ENCODE measurements around the gene GALNT15. TPM values are rescaled to one million over a fixed set of nuclear protein-coding genes. Genes with fewer than 3 reads are reported as not detected.
A peak's percentile ranks its signal among the peaks of the same experiment; 100 is the strongest.

Gene GALNT15
- total RNA-seq, 2 experiments from 2014 or later, result not detected

DNA sequence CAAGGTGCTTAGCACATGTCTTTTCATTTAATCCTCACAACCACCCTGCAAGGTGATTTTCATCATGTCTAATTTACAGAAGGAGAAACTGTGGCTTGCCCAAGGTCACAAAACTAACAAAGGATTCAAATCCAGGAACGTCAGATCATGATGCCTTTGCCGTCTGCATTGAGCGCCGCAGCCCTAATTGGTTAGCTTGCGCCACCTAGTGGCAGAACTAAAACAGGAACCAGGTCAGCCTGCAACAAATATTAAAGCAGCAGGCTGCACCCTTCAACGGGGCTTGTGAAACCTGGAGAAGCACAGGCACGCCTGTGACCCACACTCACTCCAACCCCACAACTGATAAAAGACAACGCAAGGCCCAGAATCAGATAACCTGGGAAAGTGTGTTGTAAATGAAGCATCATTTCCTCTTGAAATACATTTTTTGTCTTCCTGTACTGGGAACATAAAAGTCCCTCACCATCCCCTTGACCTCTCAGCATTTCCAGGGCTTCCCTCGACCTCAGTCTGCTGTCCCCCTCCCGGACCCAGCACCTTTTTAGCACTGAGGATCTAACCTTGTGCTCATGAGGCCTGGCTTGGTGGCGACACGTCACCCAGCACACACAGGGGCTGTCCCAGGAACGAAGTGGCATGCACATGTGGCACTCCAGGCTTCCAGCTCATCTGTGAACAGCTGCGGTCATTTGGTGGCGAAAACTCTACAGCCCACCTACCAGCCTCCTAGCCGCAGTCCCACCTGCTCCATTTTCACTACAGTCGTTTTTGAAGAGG lies 73.0 kb downstream of the GALNT15 start:
- Mint-ChIP-seq H3K4me1 (peaks cover 17% of the 10 kb centered on the region), H3K4me3 (no peak overlapping the region), H3K27ac (no peak overlapping the region), H3K36me3 (ENCODE audit: low read depth) (no peaks in the 10 kb centered on the region), H3K27me3 (no peaks in the 10 kb centered on the region), H3K9me3 (ENCODE audit: low read depth) (no peaks in the 10 kb centered on the region)
- ATAC-seq (peak; percentile 83), DNase-seq (peak; percentile 88)
- intact Hi-C loops (cut with DNase I, micrococcal nuclease), result loop anchor here (1.0 to 5.0 kb wide), 8 partner anchors 69 to 1045 kb away; no protein-coding TSS in a partner anchor
- ChIA-PET CTCF (interaction anchor here (0.7 to 4.2 kb wide), 19 partner anchors 10 to 427 kb away, joined by 3 to 32 read pairs (median 4); partner anchors contain the start of genes DPH3 and OXNAD1), POLR2A (no interaction called here)

DNA sequence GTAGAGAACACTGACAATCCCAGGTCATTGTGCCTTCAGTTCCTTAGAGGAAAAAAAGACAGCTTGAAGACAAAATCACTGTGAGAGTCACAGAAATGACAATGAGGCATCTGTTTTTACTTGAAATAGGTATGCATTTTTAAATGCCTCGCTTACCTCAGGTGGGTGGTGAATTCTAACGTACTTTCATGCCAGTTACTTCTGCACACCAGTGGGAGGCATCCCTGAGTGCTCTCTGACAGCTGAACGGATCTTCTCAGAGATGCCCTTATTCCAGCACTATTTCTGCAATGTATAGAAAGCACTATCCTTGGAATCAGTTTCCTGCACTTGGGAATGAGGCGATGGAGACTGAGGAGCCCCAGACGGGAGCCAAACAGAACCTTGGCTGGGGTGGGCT lies 74.1 kb downstream of the GALNT15 start:
- ChIA-PET CTCF (interaction anchor here (0.7 to 4.2 kb wide), 20 partner anchors 9 to 337 kb away, joined by 3 to 32 read pairs (median 4); no protein-coding TSS in a partner anchor), POLR2A (no interaction called here)
- Mint-ChIP-seq H3K27me3 (no peaks in the 10 kb centered on the region), H3K9me3 (ENCODE audit: low read depth) (no peaks in the 10 kb centered on the region), H3K4me1 (peaks cover 14% of the 10 kb centered on the region), H3K4me3 (no peak overlapping the region), H3K36me3 (ENCODE audit: low read depth) (no peaks in the 10 kb centered on the region), H3K27ac (no peak overlapping the region)
- no peak for DNase-seq
- no peak for ATAC-seq
- intact Hi-C loops (cut with DNase I, micrococcal nuclease), result loop anchor here (2.0 to 5.0 kb wide), 2 partner anchors 616 to 618 kb away; no protein-coding TSS in a partner anchor

DNA sequence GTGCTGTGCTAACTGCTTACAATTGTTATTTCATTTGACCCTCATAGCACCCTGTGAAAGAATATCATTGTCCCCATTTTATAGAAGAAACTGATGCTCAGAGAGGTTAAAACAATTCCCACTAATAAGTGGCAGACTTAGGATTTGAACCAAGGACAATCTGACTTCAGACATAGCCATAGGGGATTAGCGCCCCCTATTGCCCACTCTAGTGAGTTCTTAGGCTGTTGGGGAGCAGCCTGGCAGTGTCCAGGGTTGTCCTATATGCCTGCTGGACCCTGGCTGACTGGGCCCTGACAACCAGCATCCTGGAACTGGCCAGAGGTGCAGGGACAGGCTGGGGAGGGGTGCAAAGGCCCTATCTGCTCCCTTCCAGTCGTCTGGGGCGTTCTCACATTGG lies 74.9 kb downstream of the GALNT15 start:
- intact Hi-C loops (cut with DNase I, micrococcal nuclease), result loop anchor here (2.0 to 5.0 kb wide), 2 partner anchors 617 to 619 kb away; no protein-coding TSS in a partner anchor

DNA sequence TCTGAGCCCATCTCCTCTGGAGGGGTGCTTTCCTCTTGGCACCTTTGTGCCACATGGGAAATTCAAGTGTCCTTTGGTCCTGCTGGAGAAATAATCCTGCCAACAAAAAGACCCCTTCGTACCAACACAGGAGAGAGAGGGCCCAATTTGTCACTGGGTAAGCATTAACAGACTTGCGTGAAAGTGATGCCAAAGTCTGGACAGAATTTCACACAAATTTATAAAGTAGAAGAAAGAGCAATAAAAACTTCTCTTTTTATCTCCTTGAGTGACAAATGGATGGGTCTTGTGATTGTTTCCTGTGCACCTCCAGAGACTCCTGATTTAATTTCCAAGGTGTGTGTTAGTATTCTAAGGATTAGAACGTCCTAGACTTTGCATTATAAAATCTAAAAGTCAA lies 75.4 kb downstream of the GALNT15 start:
- CTCF ChIA-PET, result no interaction called here
- Mint-ChIP-seq H3K4me3 (no peak overlapping the region), H3K27ac (no peak overlapping the region), H3K27me3 (no peaks in the 10 kb centered on the region), H3K9me3 (ENCODE audit: low read depth) (no peaks in the 10 kb centered on the region), H3K36me3 (ENCODE audit: low read depth) (no peaks in the 10 kb centered on the region), H3K4me1 (peaks cover 10% of the 10 kb centered on the region)
- intact Hi-C loops (cut with DNase I, micrococcal nuclease), result loop anchor here (2.0 to 5.0 kb wide), 2 partner anchors 618 to 619 kb away; no protein-coding TSS in a partner anchor
- no peak for ATAC-seq
- POLR2A ChIA-PET, result no interaction called here
- no peak for DNase-seq

More for the DNA sequence above, 74.9 kb downstream of the GALNT15 start:
- ChIA-PET CTCF (interaction anchor here (1.0 to 4.2 kb wide), 2 partner anchors 201 to 203 kb away, joined by 4 to 32 read pairs; no protein-coding TSS in a partner anchor), POLR2A (no interaction called here)
- no peaks in the 10 kb centered on the region for H3K36me3 Mint-ChIP-seq (ENCODE audit: low read depth)
- H3K27me3 Mint-ChIP-seq, result no peaks in the 10 kb centered on the region
- peak; percentile 62 for DNase-seq
- no peak for ATAC-seq
- H3K4me1 Mint-ChIP-seq, result peaks cover 8% of the 10 kb centered on the region
- no peak overlapping the region for H3K27ac Mint-ChIP-seq
- no peak overlapping the region for H3K4me3 Mint-ChIP-seq
- no peaks in the 10 kb centered on the region for H3K9me3 Mint-ChIP-seq (ENCODE audit: low read depth)

DNA sequence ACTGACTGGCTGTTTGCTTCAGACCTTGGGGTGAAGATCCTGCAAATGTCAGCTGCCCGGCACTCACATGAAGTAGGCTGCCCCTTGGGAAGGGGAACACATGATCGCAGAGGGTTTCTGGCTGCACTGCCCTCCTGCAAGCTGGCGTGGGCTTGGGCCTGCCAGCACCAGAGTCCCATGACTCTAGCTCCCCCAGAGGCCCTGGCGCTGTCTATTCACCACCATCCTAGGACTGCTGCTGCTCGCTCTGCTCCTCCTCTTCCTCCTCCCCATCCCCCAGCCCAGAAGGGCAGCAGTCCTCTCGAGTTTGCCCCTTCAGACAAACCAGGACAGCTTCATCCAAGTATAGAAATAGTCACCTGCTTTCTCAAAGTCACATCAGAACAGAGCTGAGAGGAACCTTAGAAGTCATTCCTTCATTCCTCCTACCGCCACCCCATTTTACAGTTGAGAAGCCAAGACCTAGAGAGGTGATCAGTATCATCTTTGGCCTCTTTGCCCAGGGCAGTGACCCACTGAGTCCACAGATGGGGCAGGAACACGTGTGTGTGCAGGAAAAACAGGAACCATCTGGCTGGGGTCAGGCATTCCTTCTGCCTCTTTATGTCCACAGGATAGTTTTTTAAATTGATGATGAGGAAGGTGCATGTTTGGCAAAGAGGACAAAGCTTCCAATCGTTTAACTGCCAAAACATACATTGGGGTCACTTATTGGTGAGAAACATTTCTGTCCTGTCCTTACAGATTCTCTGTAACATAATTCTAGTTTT lies 77.0 kb downstream of the GALNT15 start:
- intact Hi-C loops (cut with DNase I, micrococcal nuclease), result no loop called here
- Mint-ChIP-seq H3K9me3 (ENCODE audit: low read depth) (no peaks in the 10 kb centered on the region), H3K4me3 (no peak overlapping the region), H3K27me3 (no peaks in the 10 kb centered on the region), H3K36me3 (ENCODE audit: low read depth) (no peaks in the 10 kb centered on the region), H3K4me1 (peaks cover 14% of the 10 kb centered on the region), H3K27ac (no peak overlapping the region)
- ATAC-seq (no peak), DNase-seq (no peak)
- ChIA-PET CTCF (interaction anchor here (0.6 to 1.0 kb wide), 4 partner anchors 13 to 593 kb away, joined by 3 read pairs; no protein-coding TSS in a partner anchor), POLR2A (no interaction called here)

DNA sequence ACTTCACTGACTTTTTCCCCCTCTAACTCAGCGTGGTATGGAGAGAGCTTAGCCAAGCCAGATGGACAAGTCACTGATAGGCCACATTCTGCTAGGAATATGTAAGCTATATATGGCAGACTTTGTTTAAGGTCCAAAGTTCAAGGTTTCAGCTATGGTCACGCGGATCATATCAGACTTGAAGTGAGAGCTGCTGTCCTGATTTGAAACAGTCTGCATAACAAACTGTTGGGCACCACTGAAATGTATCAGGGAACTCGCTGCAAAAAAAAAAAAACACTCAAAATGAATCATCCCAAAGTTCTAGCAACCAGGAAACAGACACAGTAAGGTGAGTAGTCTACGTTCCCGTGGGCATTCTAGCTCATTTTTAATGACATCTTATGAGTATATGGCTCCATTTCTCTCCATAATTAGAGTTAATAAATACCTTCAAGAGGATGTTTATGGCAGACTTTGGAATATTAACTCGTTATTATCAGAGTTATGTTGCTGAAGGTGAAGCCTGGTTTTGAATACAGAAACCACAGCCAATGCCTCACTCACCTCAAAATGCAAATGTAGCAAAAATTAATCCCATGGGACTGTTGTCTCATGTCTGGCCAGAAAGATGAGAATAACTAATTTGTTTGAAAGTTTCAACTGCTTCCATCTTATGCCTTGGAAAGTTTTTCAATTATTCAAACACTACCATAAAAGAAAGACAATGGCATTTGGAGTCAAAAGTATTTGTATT lies 77.9 kb downstream of the GALNT15 start:
- ChIA-PET CTCF (interaction anchor here (0.7 to 1.6 kb wide), 3 partner anchors 12 to 394 kb away, joined by 3 to 5 read pairs (median 3); no protein-coding TSS in a partner anchor), POLR2A (no interaction called here)
- ATAC-seq (no peak), DNase-seq (no peak)
- Mint-ChIP-seq H3K4me3 (no peak overlapping the region), H3K27ac (no peak overlapping the region), H3K4me1 (peaks cover 9% of the 10 kb centered on the region), H3K27me3 (no peaks in the 10 kb centered on the region), H3K9me3 (ENCODE audit: low read depth) (no peaks in the 10 kb centered on the region), H3K36me3 (ENCODE audit: low read depth) (no peaks in the 10 kb centered on the region)
- intact Hi-C loops (cut with DNase I, micrococcal nuclease), result no loop called here

DNA sequence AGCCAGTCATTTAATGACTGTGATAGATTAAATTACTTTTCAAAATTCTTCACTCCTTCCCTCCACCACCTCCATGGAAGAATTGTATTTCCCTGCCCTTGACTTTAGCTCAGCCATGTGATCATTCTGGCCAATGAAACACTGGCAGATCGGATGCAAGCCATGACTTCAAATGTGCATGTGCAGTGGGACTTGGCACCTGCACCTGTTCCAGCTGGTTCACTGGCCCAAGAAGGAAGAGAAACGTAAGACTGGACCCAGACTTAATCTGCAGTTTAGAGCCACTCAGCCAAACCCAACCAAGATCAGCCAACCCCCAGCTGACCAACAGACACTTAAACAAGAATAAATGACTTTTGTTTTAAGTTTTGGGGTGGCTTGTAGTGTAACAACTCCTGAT lies 78.5 kb downstream of the GALNT15 start:
- Mint-ChIP-seq H3K4me3 (no peak overlapping the region), H3K27me3 (no peaks in the 10 kb centered on the region), H3K4me1 (peaks cover 6% of the 10 kb centered on the region), H3K9me3 (ENCODE audit: low read depth) (no peaks in the 10 kb centered on the region), H3K27ac (no peak overlapping the region), H3K36me3 (ENCODE audit: low read depth) (no peaks in the 10 kb centered on the region)
- POLR2A ChIA-PET, result no interaction called here
- ATAC-seq (no peak), DNase-seq (no peak)
- intact Hi-C loops (cut with DNase I, micrococcal nuclease), result no loop called here
- CTCF ChIA-PET, result interaction anchor here (0.6 to 1.6 kb wide), 5 partner anchors 11 to 393 kb away, joined by 3 to 5 read pairs (median 3); no protein-coding TSS in a partner anchor

DNA sequence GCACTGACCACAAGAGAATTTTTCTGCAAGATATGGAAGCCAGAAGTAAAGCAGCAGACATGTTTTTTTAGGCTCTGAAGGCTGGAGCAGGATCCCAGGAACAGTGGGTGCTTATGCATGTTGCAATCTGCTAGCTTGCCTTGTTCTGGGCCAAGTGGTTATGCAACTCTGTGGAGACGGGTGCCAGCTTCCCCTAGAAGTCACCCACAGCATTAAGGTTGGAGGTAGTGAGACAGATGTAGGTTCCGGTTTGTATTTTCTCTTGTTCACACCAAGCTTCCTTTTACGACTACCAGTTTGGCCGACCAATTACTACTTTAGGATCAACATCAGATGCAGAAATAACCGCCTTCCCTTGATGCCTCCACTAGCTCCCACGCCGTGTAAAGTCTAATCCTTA lies 79.1 kb downstream of the GALNT15 start:
- DNase-seq, result no peak
- ATAC-seq, result no peak
- no peak overlapping the region for H3K27ac Mint-ChIP-seq
- no peaks in the 10 kb centered on the region for H3K9me3 Mint-ChIP-seq (ENCODE audit: low read depth)
- POLR2A ChIA-PET, result interaction anchor here (1.0 kb wide), 1 partner anchor 11 kb away, joined by 4 read pairs; the partner anchor contains the start of genes DPH3 and OXNAD1
- H3K27me3 Mint-ChIP-seq, result no peaks in the 10 kb centered on the region
- CTCF ChIA-PET, result interaction anchor here (0.6 to 1.6 kb wide), 5 partner anchors 10 to 207 kb away, joined by 3 to 5 read pairs (median 3); no protein-coding TSS in a partner anchor
- intact Hi-C loops (cut with DNase I, micrococcal nuclease), result no loop called here
- no peak overlapping the region for H3K4me3 Mint-ChIP-seq
- H3K36me3 Mint-ChIP-seq (ENCODE audit: low read depth), result no peaks in the 10 kb centered on the region
- peaks cover 6% of the 10 kb centered on the region for H3K4me1 Mint-ChIP-seq

DNA sequence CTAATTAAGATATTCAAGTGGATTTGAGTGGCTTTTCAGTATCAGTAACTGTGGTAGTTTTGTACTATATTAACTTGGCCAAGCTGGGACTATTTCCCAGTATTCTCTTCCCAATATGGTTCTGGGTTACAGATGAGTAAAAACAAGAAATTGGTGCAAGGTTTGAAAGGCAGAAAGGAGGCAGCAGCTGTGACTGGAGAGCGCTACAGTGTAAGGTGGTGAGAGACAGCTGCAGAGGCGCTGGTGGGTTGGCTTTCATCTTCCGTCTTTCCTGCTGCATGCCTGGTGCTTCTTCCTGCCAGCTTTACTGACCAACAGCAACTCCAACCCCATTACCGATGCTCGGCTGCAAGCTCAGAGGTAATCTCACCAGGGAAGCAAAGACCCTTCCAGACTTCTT lies 80.4 kb downstream of the GALNT15 start:
- ChIA-PET CTCF (interaction anchor here (0.6 to 0.9 kb wide), 2 partner anchors 9 to 521 kb away, joined by 3 to 4 read pairs; no protein-coding TSS in a partner anchor), POLR2A (no interaction called here)
- H3K36me3 Mint-ChIP-seq (ENCODE audit: low read depth), result peaks cover 6% of the 10 kb centered on the region
- DNase-seq, result peak; percentile 17
- peak overlapping the region; percentile 20 for H3K27ac Mint-ChIP-seq
- no peak overlapping the region for H3K4me3 Mint-ChIP-seq
- intact Hi-C loops (cut with DNase I, micrococcal nuclease), result no loop called here
- no peaks in the 10 kb centered on the region for H3K27me3 Mint-ChIP-seq
- H3K4me1 Mint-ChIP-seq, result peaks cover 12% of the 10 kb centered on the region
- H3K9me3 Mint-ChIP-seq (ENCODE audit: low read depth), result no peaks in the 10 kb centered on the region
- ATAC-seq, result peak; percentile 75

DNA sequence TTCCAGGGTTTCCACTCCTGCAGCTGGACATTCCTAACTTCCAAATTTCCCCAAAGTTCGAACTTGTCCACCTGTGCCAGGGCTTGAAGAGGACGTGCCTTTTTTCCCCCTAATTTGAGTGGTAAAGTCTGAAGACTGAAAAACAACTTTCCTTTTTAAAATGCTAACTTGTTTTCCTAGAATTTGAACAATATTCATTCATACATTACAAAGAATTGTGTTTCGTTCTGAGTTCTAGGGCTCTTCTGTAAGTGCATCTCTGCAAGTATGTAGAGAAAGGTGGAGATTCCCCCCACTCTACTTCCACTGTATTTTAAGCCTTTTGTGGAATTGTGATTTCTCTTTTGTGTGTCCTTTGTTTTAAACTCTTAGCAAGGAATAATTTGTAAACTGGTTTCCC lies 80.8 kb downstream of the GALNT15 start:
- H3K27me3 Mint-ChIP-seq, result no peaks in the 10 kb centered on the region
- peak overlapping the region; percentile 20 for H3K27ac Mint-ChIP-seq
- ChIA-PET CTCF (interaction anchor here (0.6 to 0.9 kb wide), 2 partner anchors 9 to 521 kb away, joined by 3 to 4 read pairs; no protein-coding TSS in a partner anchor), POLR2A (no interaction called here)
- peaks cover 8% of the 10 kb centered on the region for H3K36me3 Mint-ChIP-seq (ENCODE audit: low read depth)
- DNase-seq (no peak), ATAC-seq (peak; percentile 30)
- H3K4me1 Mint-ChIP-seq, result peaks cover 14% of the 10 kb centered on the region
- H3K9me3 Mint-ChIP-seq (ENCODE audit: low read depth), result no peaks in the 10 kb centered on the region
- no peak overlapping the region for H3K4me3 Mint-ChIP-seq
- intact Hi-C loops (cut with DNase I, micrococcal nuclease), result no loop called here

All from activated CD4-positive, alpha-beta T cell treated with anti-CD3 and anti-CD28 coated beads for 36 hours (primary cell).